GM12872 (cell line): ENCODE data around the gene MRPL48.

Source experiments
- TF ChIP-seq, protein P1 (sequence below): IDR thresholded peaks from 3 replicates; pipeline ENCODE4 v1.5.1; 2011; ENCODE audit warnings: low read depth, mild to moderate bottlenecking, low read length, moderate library complexity; ENCODE audit not compliant: insufficient read depth

MRPL48 gene

DNA sequence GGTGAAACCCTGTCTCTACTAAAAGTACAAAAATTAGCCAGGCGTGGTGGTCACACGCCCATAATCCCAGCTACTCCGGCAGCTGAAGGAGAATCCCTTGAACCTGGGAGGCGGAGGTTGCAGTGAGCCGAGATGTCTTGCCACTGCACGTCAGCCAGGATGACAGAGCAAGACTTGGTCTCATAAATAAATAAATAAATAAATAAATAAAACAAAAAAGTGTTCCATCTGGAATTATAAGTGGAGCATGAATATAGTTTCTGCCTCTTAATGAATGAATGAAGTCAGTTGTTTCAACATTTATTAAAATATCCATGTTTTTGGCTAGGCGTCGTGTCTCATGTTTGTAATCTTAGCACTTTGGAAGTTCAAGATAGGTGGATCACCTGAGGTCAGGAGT lies 27.1 kb downstream of the MRPL48 start:
- TF ChIP-seq, protein P1, sequence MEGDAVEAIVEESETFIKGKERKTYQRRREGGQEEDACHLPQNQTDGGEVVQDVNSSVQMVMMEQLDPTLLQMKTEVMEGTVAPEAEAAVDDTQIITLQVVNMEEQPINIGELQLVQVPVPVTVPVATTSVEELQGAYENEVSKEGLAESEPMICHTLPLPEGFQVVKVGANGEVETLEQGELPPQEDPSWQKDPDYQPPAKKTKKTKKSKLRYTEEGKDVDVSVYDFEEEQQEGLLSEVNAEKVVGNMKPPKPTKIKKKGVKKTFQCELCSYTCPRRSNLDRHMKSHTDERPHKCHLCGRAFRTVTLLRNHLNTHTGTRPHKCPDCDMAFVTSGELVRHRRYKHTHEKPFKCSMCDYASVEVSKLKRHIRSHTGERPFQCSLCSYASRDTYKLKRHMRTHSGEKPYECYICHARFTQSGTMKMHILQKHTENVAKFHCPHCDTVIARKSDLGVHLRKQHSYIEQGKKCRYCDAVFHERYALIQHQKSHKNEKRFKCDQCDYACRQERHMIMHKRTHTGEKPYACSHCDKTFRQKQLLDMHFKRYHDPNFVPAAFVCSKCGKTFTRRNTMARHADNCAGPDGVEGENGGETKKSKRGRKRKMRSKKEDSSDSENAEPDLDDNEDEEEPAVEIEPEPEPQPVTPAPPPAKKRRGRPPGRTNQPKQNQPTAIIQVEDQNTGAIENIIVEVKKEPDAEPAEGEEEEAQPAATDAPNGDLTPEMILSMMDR = no peak

DNA sequence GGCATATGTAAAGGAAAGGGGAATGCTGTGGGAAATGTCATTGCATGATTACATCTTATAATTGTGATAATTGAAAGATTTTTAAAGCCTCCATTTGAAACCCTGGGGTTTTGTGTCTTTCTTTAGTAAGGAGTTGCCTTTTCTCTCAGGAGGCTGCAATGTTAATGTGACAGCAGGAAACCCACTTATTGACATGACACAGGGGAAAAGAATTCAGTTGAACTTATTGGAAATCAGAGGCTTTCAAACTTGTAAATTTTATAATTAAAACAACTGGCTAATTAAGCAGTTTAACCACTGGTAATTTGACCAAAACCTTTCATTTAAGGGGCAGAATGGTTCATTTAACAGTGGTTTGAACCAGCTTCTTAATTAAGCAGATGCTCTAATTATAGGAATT lies 31.2 kb downstream of the MRPL48 start:
- TF ChIP-seq, protein P1 = no peak

DNA sequence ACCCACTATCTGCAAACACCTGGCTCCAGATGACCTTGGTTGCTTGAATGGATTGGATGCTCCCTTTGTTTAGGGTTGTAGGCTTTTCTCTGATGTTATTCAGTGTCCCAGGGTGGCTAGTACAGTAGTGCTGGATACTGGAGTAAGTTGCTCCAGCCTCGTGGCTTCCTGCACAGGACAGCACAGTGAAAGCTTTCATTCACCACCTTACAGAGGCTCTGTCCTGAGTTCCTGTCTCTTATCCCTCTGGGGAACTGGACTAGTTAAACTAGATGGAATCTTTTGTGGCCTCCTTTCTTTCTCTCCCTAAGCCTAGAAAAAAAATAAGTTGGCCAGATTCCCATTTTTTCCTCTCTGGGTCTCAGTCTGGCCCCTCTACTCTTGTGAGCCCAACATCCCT lies 42.6 kb downstream of the MRPL48 start:
- TF ChIP-seq, protein P1 = no peak

DNA sequence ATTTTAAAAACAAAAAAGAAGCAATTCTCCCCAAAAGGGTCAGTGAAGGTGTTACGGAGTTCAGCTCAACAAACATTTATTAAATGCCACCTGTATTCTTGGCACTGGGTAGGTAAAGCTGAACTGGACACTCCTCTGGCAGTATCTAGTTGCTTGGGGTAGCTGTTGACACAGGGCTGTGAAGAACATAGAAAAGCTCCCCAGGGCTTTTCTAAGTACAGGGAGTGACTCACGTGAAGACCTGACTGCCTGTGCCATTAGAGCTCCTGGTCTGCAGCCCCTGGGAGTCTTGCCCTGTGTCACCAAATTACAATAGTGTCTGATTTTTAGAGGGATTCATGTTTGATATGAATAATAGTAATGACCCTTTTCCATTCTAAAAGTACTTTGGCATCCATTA lies 45.4 kb downstream of the MRPL48 start:
- TF ChIP-seq, protein P1 = no peak

DNA sequence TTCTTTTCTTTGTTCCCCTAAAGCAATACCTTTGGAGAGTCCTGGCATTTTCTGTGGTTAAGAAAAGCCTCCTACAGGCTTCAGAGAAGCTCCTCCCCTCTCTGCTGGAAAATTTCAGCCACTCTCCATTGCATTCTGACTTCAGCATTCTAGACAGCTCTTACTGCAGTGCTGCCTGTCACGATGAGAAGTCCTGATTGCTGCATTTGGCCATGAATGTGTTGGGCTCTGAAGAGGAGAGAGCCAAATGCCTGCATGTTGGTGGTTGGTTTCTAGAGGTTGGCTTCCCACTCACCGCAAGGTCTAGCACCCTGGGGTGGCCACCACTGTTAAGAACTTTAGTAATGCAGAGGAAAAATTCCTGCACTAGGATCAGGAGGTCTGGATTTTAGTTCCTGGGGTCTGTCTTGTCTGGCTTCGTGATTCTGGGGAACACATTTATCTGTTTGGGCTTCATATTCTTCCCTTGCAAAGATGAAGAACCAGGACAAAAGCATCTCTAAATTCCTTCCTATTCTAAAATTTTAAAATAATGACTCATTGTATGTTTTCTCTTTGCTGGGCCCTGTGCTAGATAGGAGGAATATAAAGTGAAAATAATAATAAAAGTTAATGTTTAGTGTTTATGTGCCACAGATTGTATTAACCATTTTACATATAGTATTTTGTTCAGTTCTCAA lies 50.9 kb downstream of the MRPL48 start:
- TF ChIP-seq, protein P1 = no peak

DNA sequence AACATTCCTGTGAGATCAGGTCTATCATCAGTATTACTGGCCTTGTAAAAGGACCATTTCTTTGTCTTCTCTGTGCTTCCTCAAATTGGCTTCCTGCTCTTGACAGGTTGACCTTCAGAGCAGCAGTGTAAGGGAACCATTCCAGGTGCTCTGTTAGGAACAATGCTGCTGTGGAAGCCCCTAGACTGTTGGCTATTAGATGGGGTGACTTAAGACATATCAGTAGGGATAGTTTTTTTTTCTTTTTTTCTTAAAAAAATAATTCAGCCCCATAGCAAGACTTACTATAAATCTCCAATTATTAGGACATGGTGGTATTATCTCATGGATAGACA lies 51.4 kb downstream of the MRPL48 start:
- TF ChIP-seq, protein P1 = no peak

DNA sequence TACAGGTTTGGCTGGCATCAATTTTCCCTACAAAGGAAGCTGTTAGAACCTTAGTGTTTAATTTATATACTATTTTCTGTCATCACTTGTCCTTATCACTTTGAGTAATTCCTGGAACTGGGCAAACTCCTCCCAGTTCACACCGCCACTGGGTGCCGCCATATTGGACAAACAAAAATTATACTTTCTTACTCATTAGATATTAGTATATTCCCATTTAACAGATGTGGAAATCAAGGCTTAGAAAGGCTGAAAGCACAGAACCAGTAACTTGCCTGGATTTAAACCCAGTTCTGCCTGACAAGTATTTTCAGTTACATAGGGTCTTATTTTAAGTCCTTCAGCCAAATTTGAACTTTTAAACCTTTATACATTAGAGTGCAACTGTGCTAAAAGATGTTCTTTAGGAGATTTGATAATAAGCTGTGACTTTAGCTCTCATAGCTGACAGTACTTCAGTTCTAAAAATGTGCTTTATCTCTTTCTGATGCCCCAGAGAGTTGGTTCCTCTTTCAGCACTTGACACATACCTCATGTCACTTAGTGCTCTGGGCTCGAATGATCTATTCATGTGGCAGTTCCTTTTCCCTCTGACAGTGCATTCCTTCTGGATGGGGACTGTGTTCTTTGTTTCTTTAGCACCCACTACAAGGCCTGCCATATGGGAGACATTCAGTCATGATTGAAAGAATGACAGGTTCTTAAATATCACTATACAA lies 63.5 kb downstream of the MRPL48 start:
- TF ChIP-seq, protein P1 = no peak
